Measurements from ENCODE around the gene FETUB. TPM values are rescaled to one million over a fixed set of nuclear protein-coding genes. Genes with fewer than 3 reads are reported as not detected.

The FETUB gene
- total RNA-seq, 2 experiments from 2014 or later, result not detected

DNA sequence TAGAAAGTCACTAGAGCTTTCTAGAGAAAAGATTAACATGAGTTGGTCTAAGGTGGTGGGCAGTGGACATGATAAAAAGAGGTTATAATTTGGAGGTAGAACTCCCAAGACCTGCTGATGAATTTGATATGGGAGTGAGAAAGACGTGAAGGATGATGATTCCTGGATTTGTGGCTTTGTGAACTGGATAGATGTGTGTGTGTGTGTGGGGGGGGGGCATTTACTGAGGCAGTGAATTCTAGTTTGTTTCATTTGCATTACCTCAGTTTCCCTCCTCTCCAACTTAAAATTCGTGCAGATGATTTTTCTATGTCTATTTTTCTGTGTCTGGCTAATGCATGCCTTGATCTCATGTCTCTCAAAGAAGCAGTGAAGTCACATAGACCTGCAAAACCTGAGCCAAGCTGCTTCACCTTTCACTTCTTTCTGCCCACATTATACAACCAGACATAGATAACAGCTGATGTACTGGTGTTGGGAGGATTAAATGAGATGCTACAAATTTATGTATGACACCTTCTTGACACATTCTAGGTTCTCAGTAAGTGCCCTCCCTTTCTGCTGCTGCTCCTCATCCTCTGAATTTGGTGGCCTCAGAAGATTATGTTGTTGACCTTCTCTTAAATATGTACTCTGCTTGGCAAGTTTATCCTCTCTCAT lies 17.4 kb upstream of the FETUB start:
- no peaks in the 10 kb centered on the region for H3K36me3 ChIP-seq (ENCODE audit: insufficient read depth, low read length)
- ChIA-PET POLR2A (interaction anchor here (0.7 to 1.0 kb wide), 2 partner anchors 31 to 203 kb away, joined by 3 to 4 read pairs; no protein-coding TSS in a partner anchor), CTCF (ENCODE audit: unreplicated experiment) (no interaction called here)
- DNase-seq (ENCODE audit: low spot score), result no peak
- intact Hi-C loops (cut with micrococcal nuclease; ENCODE audit: unreplicated experiment), result no loop called here
- H3K9me2 ChIP-seq (ENCODE audit: insufficient read depth, low read length), result no peaks in the 10 kb centered on the region
- no peak overlapping the region for H3K27ac ChIP-seq (ENCODE audit: low read depth, low read length, poor library complexity, severe bottlenecking)
- BruUV-seq (replicated peaks), result no TSS peak
- H4K20me1 ChIP-seq (ENCODE audit: insufficient read depth, low read length), result no peaks in the 10 kb centered on the region
- H3K4me1 ChIP-seq (ENCODE audit: insufficient read depth, low read length, poor library complexity, severe bottlenecking), result peaks cover 5% of the 10 kb centered on the region
- no peaks in the 10 kb centered on the region for H3K9me3 ChIP-seq (ENCODE audit: low read length)
- no peaks in the 10 kb centered on the region for H3K79me2 ChIP-seq (ENCODE audit: insufficient read depth, low read depth, low read length)
- H3K4me3 ChIP-seq (ENCODE audit: low read depth, low read length, poor library complexity, severe bottlenecking), result no peak overlapping the region
- H2AFZ ChIP-seq (ENCODE audit: low read length), result no peak overlapping the region
- TF ChIP-seq EZH2phosphoT487 (IDR thresholded peaks at IDR 0.05; ENCODE audit: borderline replicate concordance, low read depth, low read length), result no peak
- TF ChIP-seq, protein P1, sequence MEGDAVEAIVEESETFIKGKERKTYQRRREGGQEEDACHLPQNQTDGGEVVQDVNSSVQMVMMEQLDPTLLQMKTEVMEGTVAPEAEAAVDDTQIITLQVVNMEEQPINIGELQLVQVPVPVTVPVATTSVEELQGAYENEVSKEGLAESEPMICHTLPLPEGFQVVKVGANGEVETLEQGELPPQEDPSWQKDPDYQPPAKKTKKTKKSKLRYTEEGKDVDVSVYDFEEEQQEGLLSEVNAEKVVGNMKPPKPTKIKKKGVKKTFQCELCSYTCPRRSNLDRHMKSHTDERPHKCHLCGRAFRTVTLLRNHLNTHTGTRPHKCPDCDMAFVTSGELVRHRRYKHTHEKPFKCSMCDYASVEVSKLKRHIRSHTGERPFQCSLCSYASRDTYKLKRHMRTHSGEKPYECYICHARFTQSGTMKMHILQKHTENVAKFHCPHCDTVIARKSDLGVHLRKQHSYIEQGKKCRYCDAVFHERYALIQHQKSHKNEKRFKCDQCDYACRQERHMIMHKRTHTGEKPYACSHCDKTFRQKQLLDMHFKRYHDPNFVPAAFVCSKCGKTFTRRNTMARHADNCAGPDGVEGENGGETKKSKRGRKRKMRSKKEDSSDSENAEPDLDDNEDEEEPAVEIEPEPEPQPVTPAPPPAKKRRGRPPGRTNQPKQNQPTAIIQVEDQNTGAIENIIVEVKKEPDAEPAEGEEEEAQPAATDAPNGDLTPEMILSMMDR (conservative IDR thresholded peaks at IDR 0.05; ENCODE audit: low read length), result no peak
- H3K4me2 ChIP-seq (ENCODE audit: low read length), result no peak overlapping the region

DNA sequence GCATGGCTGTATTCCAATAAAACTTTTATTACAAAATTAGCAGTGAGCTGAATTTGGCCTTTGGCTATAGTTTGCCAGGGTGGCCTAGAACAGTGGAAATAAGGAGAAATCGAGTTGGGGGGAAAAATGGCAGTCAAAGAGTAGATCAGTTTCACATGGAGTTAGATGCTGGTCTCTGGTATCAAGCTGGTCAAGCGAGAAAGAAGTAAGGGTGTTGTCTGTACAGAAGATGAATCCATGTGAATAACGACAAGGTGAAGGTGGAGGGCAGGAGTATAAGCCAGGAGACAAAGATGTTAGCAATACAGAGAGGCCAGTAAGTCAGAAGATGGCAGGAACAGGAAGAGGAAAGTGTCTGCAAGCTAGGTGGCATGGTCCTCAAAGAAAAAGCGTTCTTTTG lies 15.6 kb upstream of the FETUB start:
- H3K4me3 ChIP-seq (ENCODE audit: low read depth, low read length, poor library complexity, severe bottlenecking), result no peak overlapping the region
- H3K36me3 ChIP-seq (ENCODE audit: insufficient read depth, low read length), result no peaks in the 10 kb centered on the region
- ChIA-PET POLR2A (interaction anchor here (0.6 kb wide), 1 partner anchor 169 kb away, joined by 3 read pairs; no protein-coding TSS in a partner anchor), CTCF (ENCODE audit: unreplicated experiment) (no interaction called here)
- no peak overlapping the region for H3K4me2 ChIP-seq (ENCODE audit: low read length)
- BruUV-seq (replicated peaks), result no TSS peak
- intact Hi-C loops (cut with micrococcal nuclease; ENCODE audit: unreplicated experiment), result no loop called here
- no peak overlapping the region for H3K27ac ChIP-seq (ENCODE audit: low read depth, low read length, poor library complexity, severe bottlenecking)
- no peaks in the 10 kb centered on the region for H4K20me1 ChIP-seq (ENCODE audit: insufficient read depth, low read length)
- DNase-seq (ENCODE audit: low spot score), result no peak
- no peak overlapping the region for H2AFZ ChIP-seq (ENCODE audit: low read length)
- TF ChIP-seq EZH2phosphoT487 (IDR thresholded peaks at IDR 0.05; ENCODE audit: borderline replicate concordance, low read depth, low read length), result no peak
- TF ChIP-seq, protein P1 (conservative IDR thresholded peaks at IDR 0.05; ENCODE audit: low read length), result no peak
- H3K79me2 ChIP-seq (ENCODE audit: insufficient read depth, low read depth, low read length), result no peaks in the 10 kb centered on the region
- H3K9me2 ChIP-seq (ENCODE audit: insufficient read depth, low read length), result no peaks in the 10 kb centered on the region
- H3K9me3 ChIP-seq (ENCODE audit: low read length), result no peaks in the 10 kb centered on the region
- peaks cover 5% of the 10 kb centered on the region for H3K4me1 ChIP-seq (ENCODE audit: insufficient read depth, low read length, poor library complexity, severe bottlenecking)

DNA sequence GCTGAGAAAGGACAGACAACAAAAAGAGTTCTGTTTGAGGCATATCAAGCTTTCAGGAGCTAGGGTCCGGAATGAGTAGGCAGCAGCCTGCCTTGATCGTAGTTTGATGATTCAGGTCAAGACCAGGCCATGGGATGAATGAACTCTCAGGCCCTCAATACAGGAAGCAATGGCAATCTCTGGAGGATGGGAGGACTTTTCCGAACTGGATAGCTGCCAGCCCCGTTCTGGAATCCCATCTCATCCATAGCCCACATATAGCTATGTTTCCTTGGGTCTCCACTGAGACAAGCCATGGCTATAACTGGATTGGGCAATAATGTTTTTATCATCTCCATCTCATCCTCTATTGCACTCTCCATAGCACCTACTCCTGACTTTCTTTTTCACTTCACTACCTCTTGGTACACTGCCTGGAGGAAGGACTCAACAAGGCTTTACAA lies 14.6 kb upstream of the FETUB start:
- Histone ChIP-seq H3K79me2 (ENCODE audit: insufficient read depth, low read depth, low read length) (no peaks in the 10 kb centered on the region), H2AFZ (ENCODE audit: low read length) (no peak overlapping the region), H3K4me3 (ENCODE audit: low read depth, low read length, poor library complexity, severe bottlenecking) (no peak overlapping the region), H4K20me1 (ENCODE audit: insufficient read depth, low read length) (no peaks in the 10 kb centered on the region), H3K4me1 (ENCODE audit: insufficient read depth, low read length, poor library complexity, severe bottlenecking) (peaks cover 5% of the 10 kb centered on the region), H3K36me3 (ENCODE audit: insufficient read depth, low read length) (no peaks in the 10 kb centered on the region), H3K9me3 (ENCODE audit: low read length) (no peaks in the 10 kb centered on the region), H3K9me2 (ENCODE audit: insufficient read depth, low read length) (no peaks in the 10 kb centered on the region), H3K4me2 (ENCODE audit: low read length) (no peak overlapping the region), H3K27ac (ENCODE audit: low read depth, low read length, poor library complexity, severe bottlenecking) (no peak overlapping the region)
- TF ChIP-seq, protein P1 (conservative IDR thresholded peaks at IDR 0.05; ENCODE audit: low read length), result no peak
- TF ChIP-seq EZH2phosphoT487 (IDR thresholded peaks at IDR 0.05; ENCODE audit: borderline replicate concordance, low read depth, low read length), result no peak
- intact Hi-C loops (cut with micrococcal nuclease; ENCODE audit: unreplicated experiment), result no loop called here
- ChIA-PET CTCF (ENCODE audit: unreplicated experiment) (no interaction called here), POLR2A (interaction anchor here (0.8 kb wide), 1 partner anchor 16 kb away, joined by 3 read pairs; no protein-coding TSS in a partner anchor)
- BruUV-seq (replicated peaks), result no TSS peak
- DNase-seq (ENCODE audit: low spot score), result no peak

All from OCI-LY7 (cell line).